Peyer's patch (tissue), 4 donors: ENCODE results near the gene EPHA1.

Experiments
- POLR2A ChIP-seq, 2 donors: fragments of 450-650 bp; IDR thresholded peaks; one replicate each; pipeline ENCODE4 v1.5.1; 2017; ENCODE audit warnings: antibody characterized with exemption in 2 of 2, mild to moderate bottlenecking in 2 of 2, moderate library complexity in 2 of 2
- TF ChIP-seq, protein P1 (sequence below), 6 experiments: fragments of 450-650 bp in 4 of 6; fragments of 200-600 bp in 2 of 6; sonication (generic) in 1 of 6; IDR thresholded peaks; one replicate each; pipeline ENCODE4 v1.5.1; 2017 to 2019; ENCODE audit warnings: antibody characterized with exemption in 6 of 6, mild to moderate bottlenecking in 3 of 6, moderate library complexity in 1 of 6

DNA sequence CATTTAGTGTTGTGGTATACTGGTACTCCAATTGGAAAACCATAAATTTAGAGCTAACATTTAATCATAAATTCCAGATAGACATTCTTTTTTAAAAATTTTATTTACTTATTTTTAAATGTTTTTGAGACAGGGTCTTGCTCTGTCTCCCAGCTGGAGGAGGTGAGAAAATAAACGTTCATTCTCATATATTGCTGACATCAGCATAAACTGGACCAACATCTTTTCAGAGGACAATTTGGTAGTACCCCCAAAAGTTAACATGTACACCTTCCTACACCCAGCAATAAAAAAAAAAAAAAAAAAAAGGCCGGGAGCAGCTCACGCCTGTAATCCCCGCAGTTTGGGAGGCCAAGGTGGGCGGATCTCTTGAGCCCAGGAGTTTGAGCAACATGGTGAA, 39.8 kb upstream of the EPHA1 start:
- TF ChIP-seq, protein P1, sequence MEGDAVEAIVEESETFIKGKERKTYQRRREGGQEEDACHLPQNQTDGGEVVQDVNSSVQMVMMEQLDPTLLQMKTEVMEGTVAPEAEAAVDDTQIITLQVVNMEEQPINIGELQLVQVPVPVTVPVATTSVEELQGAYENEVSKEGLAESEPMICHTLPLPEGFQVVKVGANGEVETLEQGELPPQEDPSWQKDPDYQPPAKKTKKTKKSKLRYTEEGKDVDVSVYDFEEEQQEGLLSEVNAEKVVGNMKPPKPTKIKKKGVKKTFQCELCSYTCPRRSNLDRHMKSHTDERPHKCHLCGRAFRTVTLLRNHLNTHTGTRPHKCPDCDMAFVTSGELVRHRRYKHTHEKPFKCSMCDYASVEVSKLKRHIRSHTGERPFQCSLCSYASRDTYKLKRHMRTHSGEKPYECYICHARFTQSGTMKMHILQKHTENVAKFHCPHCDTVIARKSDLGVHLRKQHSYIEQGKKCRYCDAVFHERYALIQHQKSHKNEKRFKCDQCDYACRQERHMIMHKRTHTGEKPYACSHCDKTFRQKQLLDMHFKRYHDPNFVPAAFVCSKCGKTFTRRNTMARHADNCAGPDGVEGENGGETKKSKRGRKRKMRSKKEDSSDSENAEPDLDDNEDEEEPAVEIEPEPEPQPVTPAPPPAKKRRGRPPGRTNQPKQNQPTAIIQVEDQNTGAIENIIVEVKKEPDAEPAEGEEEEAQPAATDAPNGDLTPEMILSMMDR (IDR thresholded peaks at IDR 0.05), result no peak
- TF ChIP-seq POLR2A (IDR thresholded peaks at IDR 0.05), result no peak
